ENCODE measurements around the gene STOM. TPM values are rescaled to one million over a fixed set of nuclear protein-coding genes. Genes with fewer than 3 reads are reported as not detected.

STOM gene
- total RNA-seq, 4 donors from 2014 or later, result 60.0 to 89.5 (median 76.3) TPM

GRCh38 chr9:121350036-121350435, 20.0 kb downstream of the STOM start:
- intact Hi-C loops (cut with DNase I; ENCODE audit: low total_unique reads), result no loop called here
- no peak for TF ChIP-seq CTCF (IDR thresholded peaks at IDR 0.05 in 4 of 5, conservative IDR thresholded peaks at IDR 0.05 in 1 of 5)
- TF ChIP-seq POLR2A (IDR thresholded peaks at IDR 0.05), result no peak
- H3K4me3 ChIP-seq, result no peak overlapping the region
- no peak for ATAC-seq
- H3K27ac ChIP-seq, result peak overlapping the region; percentile 51 to 97 (median 84)
- H3K9me3 ChIP-seq, result no peaks in the 10 kb centered on the region
- peaks cover 74 to 81% of the 10 kb centered on the region in 2 donors for H3K4me1 ChIP-seq
- H3K36me3 ChIP-seq, result peaks cover 0 to 66% of the 10 kb centered on the region in 2 donors
- in situ Hi-C loops (cut with MboI; ENCODE audit: low sequenced_read_pairs in 4 of 4), result no loop called here
- no peaks in the 10 kb centered on the region for H3K27me3 ChIP-seq
- no peak for DNase-seq

- peak in 1 of 2 donors; percentile 53 for DNase-seq
- TF ChIP-seq CTCF (IDR thresholded peaks at IDR 0.05 in 4 of 5, conservative IDR thresholded peaks at IDR 0.05 in 1 of 5), result no peak
- TF ChIP-seq POLR2A (IDR thresholded peaks at IDR 0.05), result no peak
- peak; percentile 45 to 80 for ATAC-seq
- in situ Hi-C loops (cut with MboI; ENCODE audit: low sequenced_read_pairs in 4 of 4), result no loop called here
- Histone ChIP-seq H3K36me3 (peaks cover 0 to 65% of the 10 kb centered on the region in 2 donors), H3K4me3 (no peak overlapping the region), H3K9me3 (no peaks in the 10 kb centered on the region), H3K27ac (peak overlapping the region; percentile 51 to 97 (median 84)), H3K4me1 (peaks cover 81 to 84% of the 10 kb centered on the region in 2 donors), H3K27me3 (no peaks in the 10 kb centered on the region)
- intact Hi-C loops (cut with DNase I; ENCODE audit: low total_unique reads), result no loop called here
Observed at GRCh38 chr9:121349009-121349408, 21.0 kb downstream of the STOM start.

GRCh38 chr9:121348221-121348620, 21.8 kb downstream of the STOM start:
- ATAC-seq (no peak), DNase-seq (no peak)
- intact Hi-C loops (cut with DNase I; ENCODE audit: low total_unique reads), result no loop called here
- Histone ChIP-seq H3K4me3 (no peak overlapping the region), H3K27me3 (no peaks in the 10 kb centered on the region), H3K9me3 (no peaks in the 10 kb centered on the region), H3K27ac (peak overlapping the region; percentile 51 to 97 (median 84)), H3K36me3 (peaks cover 0 to 58% of the 10 kb centered on the region in 2 donors), H3K4me1 (peaks cover 73 to 82% of the 10 kb centered on the region in 2 donors)
- no peak for TF ChIP-seq CTCF (IDR thresholded peaks at IDR 0.05 in 4 of 5, conservative IDR thresholded peaks at IDR 0.05 in 1 of 5)
- TF ChIP-seq POLR2A (IDR thresholded peaks at IDR 0.05), result no peak
- in situ Hi-C loops (cut with MboI; ENCODE audit: low sequenced_read_pairs in 4 of 4), result no loop called here

GRCh38 chr9:121345070-121345469, 25.0 kb downstream of the STOM start:
- H3K4me1 ChIP-seq, result peaks cover 54 to 63% of the 10 kb centered on the region in 2 donors
- peak overlapping the region; percentile 69 to 97 (median 75) for H3K27ac ChIP-seq
- intact Hi-C loops (cut with DNase I; ENCODE audit: low total_unique reads), result no loop called here
- no peaks in the 10 kb centered on the region for H3K27me3 ChIP-seq
- peaks cover 0 to 63% of the 10 kb centered on the region in 2 donors for H3K36me3 ChIP-seq
- ATAC-seq (peak; percentile 63 to 68), DNase-seq (no peak)
- no peaks in the 10 kb centered on the region for H3K9me3 ChIP-seq
- in situ Hi-C loops (cut with MboI; ENCODE audit: low sequenced_read_pairs in 4 of 4), result no loop called here
- no peak overlapping the region for H3K4me3 ChIP-seq
- no peak for TF ChIP-seq CTCF (IDR thresholded peaks at IDR 0.05 in 4 of 5, conservative IDR thresholded peaks at IDR 0.05 in 1 of 5)
- no peak for TF ChIP-seq POLR2A (IDR thresholded peaks at IDR 0.05)

- Histone ChIP-seq H3K4me1 (peaks cover 56 to 61% of the 10 kb centered on the region in 2 donors), H3K9me3 (no peaks in the 10 kb centered on the region), H3K27me3 (no peaks in the 10 kb centered on the region), H3K27ac (peak overlapping the region; percentile 69 to 97 (median 75)), H3K4me3 (no peak overlapping the region), H3K36me3 (peaks cover 0 to 70% of the 10 kb centered on the region in 2 donors)
- DNase-seq (no peak), ATAC-seq (no peak)
- in situ Hi-C loops (cut with MboI; ENCODE audit: low sequenced_read_pairs in 4 of 4) (no loop called here), intact Hi-C loops (cut with DNase I; ENCODE audit: low total_unique reads) (no loop called here)
- TF ChIP-seq CTCF (IDR thresholded peaks at IDR 0.05 in 4 of 5, conservative IDR thresholded peaks at IDR 0.05 in 1 of 5), result no peak
- no peak for TF ChIP-seq POLR2A (IDR thresholded peaks at IDR 0.05)
Observed at GRCh38 chr9:121344184-121344583, 25.9 kb downstream of the STOM start.
